RWPE2 (cell line): Measurements from ENCODE around the gene SLC10A3.

Source experiments
- ATAC-seq: fragments of 200-7000 bp; cut with Tn5 transposase; 3 replicates; pipeline ENCODE4 v1.9.1; 2021; ENCODE audit warnings: low read depth
- DNase-seq: peaks from one replicate; pipeline ENCODE4 v3.0.0-alpha.2; 2020; ENCODE audit warnings: low spot score
- H3K27ac ChIP-seq: fragments of 450-650 bp; 2 replicates; pipeline ENCODE4 v1.5.1; 2017; ENCODE audit warnings: mild to moderate bottlenecking; ENCODE audit not compliant: poor library complexity, severe bottlenecking
- H3K27me3 ChIP-seq: fragments of 250-450 bp; sonication (Bioruptor Pico); 2 replicates; pipeline ENCODE4 v1.5.1; 2021; ENCODE audit warnings: mild to moderate bottlenecking, moderate library complexity; ENCODE audit not compliant: insufficient read depth, poor library complexity, severe bottlenecking
- H3K36me3 ChIP-seq: fragments of 250-450 bp; sonication (Bioruptor Pico); 2 replicates; pipeline ENCODE4 v1.5.1; 2020; ENCODE audit warnings: low read depth, mild to moderate bottlenecking, moderate library complexity
- H3K4me1 ChIP-seq: fragments of 250-450 bp; sonication (Bioruptor Pico); 2 replicates; pipeline ENCODE4 v1.5.1; 2021; ENCODE audit warnings: mild to moderate bottlenecking, moderate library complexity; ENCODE audit not compliant: insufficient read depth, poor library complexity, severe bottlenecking
- H3K4me3 ChIP-seq: fragments of 250-450 bp; sonication (Bioruptor Pico); 2 replicates; pipeline ENCODE4 v1.5.1; 2021; ENCODE audit warnings: mild to moderate bottlenecking, moderate library complexity; ENCODE audit not compliant: severe bottlenecking
- H3K9me3 ChIP-seq: fragments of 250-450 bp; sonication (Bioruptor Pico); 2 replicates; pipeline ENCODE4 v1.5.1; 2021; ENCODE audit warnings: mild to moderate bottlenecking, moderate library complexity; ENCODE audit not compliant: severe bottlenecking
- CTCF ChIP-seq: fragments of 450-650 bp; IDR thresholded peaks from one replicate; pipeline ENCODE4 v1.5.1; 2017; ENCODE audit warnings: mild to moderate bottlenecking, moderate library complexity; ENCODE audit not compliant: poor library complexity, severe bottlenecking

SLC10A3 gene

GRCh38 chrX:154515966-154516655, 25.7 kb upstream of the SLC10A3 start, which contains the start of gene FAM3A:
TSS of gene FAM3A (minus strand) at chrX:154516232. CDS start at chrX:154515772, 460 bp downstream.
- TF ChIP-seq CTCF: no peak
- Histone ChIP-seq H3K27me3 (no peaks in the 10 kb centered on the region), H3K4me1 (no peaks in the 10 kb centered on the region), H3K9me3 (no peaks in the 10 kb centered on the region), H3K27ac (peak within 1 kb of the TSS; percentile 59), H3K36me3 (no peaks in the 10 kb centered on the region), H3K4me3 (peak within 1 kb of the TSS; percentile 57)
- DNase-seq (peak; percentile 89), ATAC-seq (peak; percentile 91)

- TF ChIP-seq CTCF: no peak
Measured at GRCh38 chrX:154515090-154515965, 24.9 kb upstream of the SLC10A3 start.

GRCh38 chrX:154513716-154514115, 23.3 kb upstream of the SLC10A3 start:
- ATAC-seq (no peak), DNase-seq (no peak)
- Histone ChIP-seq H3K4me3 (no peak overlapping the region), H3K9me3 (no peaks in the 10 kb centered on the region), H3K27ac (no peak overlapping the region), H3K4me1 (no peaks in the 10 kb centered on the region), H3K36me3 (no peaks in the 10 kb centered on the region), H3K27me3 (no peaks in the 10 kb centered on the region)
- no peak for TF ChIP-seq CTCF

More at GRCh38 chrX:154515090-154515965, 24.9 kb upstream of the SLC10A3 start:
- ATAC-seq: no peak; the same call in 2 of the 3 replicates
- Histone ChIP-seq H3K36me3 (no peaks in the 10 kb centered on the region), H3K4me1 (no peaks in the 10 kb centered on the region), H3K4me3 (peak overlapping the region; percentile 57), H3K9me3 (no peaks in the 10 kb centered on the region), H3K27ac (peak overlapping the region; percentile 59), H3K27me3 (no peaks in the 10 kb centered on the region)
- no peak for DNase-seq

GRCh38 chrX:154512879-154513553, 22.6 kb upstream of the SLC10A3 start:
- Histone ChIP-seq H3K27me3 (no peaks in the 10 kb centered on the region), H3K4me3 (no peak overlapping the region), H3K4me1 (no peaks in the 10 kb centered on the region), H3K27ac (no peak overlapping the region), H3K36me3 (no peaks in the 10 kb centered on the region), H3K9me3 (no peaks in the 10 kb centered on the region)
- no peak for TF ChIP-seq CTCF
- ATAC-seq (no peak), DNase-seq (no peak)
